NCI-H1436 treated with DMSO at 0.1 percent for 48 hours (cell line): ENCODE data around the gene TACC2.

ENCODE experiments used
- DNase-seq: peaks from one replicate; lab custom pipeline; 2025; lab: John Stamatoyannopoulos, UW

TACC2 gene

GRCh38 chr10:122165484-122166276 lies 176.7 kb downstream of the TACC2 start:
- DNase-seq = no peak

DNA sequence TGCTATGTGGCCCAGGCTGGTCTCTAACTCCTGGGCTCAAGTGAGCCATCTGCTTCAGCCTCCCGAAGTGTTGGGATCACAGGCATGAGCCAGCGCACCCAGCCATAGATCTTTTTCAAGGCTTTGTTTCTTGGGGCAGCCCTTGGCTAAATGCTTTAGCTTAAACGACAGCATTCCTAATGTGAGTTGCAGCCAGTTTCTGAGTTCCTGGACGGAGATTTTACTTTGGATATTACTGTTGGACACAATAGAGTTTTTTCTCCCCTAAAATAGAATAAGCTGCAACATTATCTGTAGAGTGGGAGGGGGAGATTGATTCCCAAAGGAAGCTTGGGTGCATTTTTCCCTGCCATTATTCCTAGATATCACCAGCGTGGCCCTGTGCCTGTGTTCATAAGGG lies 179.1 kb downstream of the TACC2 start:
- DNase-seq = no peak

- no peak for DNase-seq
These were observed 179.8 kb downstream of the TACC2 start for GRCh38 chr10:122168598-122169394.

DNA sequence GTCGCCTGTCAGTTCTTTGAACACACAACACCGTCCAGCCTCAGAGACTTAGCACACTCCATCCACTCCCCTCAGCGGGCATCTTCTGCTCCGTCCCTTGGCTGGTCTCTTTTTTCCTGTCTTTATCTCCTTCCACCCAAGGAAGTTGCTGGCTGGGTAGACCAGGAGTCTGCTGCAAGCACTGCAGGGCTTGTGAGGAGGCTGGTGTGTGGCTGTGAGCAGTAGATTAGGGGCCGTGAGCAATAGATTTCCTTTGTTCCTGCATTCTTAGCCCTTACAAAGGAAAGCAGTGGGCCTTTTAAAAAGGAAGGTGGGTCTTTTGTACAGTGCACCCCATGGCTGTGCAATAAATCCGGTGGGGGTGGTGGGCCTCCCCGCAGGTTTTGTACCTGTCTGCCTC lies 181.8 kb downstream of the TACC2 start:
- no peak for DNase-seq

DNA sequence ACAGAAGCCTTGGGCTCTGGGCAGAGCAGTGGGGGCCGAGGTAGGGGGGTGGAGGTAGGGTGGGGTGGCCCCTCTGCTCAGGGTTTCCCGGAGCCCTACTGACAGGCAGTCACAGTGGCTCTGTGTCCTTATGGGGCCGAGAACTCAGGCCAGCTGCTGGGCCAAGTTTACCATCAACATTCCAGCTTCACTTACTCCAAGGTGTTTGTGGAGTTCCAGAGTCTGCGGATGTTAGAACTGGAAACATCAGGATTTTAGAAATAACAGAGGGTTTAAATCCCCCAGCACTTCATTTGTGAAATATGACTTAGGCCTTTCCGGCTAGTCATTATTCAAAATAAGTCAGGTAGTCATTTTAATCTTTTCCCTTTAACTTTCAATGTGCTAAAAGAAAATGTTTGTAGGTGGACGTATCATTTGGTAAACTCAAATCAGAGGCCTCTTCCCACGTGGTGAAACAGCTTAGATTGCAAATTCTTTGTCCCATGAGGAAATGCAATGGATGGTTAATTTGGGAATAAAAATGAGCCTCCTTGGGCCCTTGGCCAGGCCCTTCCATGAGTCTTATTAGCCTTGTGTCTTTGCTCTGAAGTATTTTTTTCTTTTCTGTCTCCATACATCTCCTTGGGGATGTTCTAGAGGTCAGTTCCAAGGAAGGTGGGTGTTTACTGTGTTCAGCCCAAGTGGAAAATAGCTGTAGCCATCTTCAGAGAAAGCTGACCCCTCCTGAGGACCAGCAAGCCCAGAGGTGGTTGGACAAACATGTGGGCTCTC lies 182.5 kb downstream of the TACC2 start:
- no peak for DNase-seq

DNA sequence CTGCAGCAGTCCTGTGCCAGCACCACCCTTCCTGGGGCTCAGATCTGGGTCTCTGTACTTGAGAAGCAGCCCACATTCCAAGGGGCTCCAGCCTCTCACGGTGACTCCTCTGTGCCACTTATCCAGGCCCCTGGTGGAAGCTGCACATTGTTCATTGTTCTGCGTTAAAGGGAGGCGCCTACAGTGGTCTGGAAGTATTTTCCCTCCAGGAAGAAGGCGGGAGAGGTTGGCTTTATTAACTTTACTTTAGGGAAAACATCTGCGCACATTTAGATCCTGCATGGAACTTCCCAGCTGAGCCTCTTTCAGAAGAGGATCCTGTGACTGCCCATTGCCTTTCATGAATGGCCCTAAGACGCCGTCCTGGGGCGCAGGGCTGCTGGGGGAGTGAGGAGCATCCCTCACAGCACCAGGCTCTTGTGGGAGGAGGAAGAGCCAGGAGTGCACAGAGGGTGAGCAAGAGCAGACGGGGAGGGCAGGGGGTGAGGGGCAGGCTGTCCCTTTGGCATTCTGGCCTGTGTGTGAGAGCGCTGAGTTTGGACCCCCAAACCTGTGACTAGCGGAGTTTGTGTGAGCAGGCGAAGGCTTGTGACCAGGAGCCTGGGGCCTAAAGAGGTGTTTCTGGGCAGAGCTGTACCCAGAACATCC lies 183.5 kb downstream of the TACC2 start:
- DNase-seq = no peak

DNA sequence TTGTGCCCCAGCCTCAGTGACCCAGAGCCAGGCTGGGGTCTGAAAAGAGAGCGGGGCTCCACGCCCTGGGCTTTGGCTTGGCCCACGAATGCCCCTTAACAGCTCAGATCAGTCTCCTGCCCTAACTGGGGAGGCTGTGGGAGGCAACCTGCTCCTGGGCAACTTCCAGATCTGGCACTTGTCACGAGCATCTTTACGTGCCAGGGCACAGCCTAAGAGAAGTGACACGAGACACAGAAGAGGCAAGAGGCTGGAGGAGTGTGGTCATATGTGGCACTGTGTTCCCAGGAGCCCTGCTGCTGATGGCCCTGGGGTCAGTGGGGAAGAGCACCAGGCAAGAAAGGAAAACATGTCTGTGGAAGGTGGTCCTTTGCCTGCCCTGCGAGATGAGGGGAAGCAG lies 184.4 kb downstream of the TACC2 start:
- no peak for DNase-seq

GRCh38 chr10:122173766-122174435 lies 184.9 kb downstream of the TACC2 start:
- no peak for DNase-seq

- DNase-seq = no peak
These were observed 187.6 kb downstream of the TACC2 start for GRCh38 chr10:122176232-122177213.

DNA sequence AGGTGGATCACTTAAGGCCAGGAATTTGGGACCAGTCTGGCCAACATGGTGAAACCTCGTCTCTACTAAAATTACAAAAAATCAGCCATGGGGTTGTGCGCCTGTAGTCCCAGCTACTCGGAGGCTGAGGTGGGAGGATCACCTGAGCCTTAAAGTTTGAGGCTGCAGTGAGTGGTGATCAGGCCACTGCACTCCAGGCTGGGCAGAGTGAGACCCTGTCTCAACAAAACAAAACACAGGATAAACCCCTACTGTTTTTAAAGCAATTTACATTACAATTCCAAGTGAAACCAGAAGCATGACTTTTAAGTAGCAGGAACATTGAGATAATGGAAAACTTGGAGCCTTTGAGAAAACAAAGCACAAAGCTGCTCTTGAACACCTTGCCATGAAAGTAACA lies 189.7 kb downstream of the TACC2 start:
- no peak for DNase-seq

DNA sequence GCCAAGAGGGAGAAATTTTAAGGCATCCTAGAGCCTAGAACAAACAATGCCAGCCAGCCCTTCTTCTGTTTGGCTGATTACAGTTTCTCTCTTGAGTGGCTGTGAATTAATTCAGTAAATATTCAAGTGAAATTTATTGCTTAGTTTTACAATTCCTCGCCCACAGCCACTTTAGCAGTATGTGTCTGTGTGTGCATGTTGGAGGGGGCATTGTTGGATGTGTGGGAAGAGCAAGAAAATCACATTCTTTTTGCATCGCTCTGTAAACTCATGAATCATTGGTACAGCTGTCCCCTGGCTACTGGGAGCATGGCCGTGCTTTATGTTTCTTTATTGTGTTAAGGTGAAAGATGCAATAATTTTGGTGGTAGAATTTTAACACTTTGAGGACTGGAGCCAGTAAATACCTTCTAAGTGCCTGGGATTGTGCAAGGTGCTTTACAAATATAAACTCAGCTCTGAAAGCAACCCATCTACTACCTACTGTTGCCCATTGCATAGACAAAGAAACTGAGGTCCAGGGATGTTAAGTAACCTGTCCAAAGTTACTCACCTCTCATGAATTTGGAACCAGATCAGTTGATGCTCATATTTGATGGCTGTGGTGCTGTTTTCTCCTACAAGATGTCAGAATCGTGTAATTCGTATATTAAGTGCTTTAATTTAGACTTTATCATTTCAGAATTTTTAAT lies 192.2 kb downstream of the TACC2 start:
- DNase-seq = no peak

DNA sequence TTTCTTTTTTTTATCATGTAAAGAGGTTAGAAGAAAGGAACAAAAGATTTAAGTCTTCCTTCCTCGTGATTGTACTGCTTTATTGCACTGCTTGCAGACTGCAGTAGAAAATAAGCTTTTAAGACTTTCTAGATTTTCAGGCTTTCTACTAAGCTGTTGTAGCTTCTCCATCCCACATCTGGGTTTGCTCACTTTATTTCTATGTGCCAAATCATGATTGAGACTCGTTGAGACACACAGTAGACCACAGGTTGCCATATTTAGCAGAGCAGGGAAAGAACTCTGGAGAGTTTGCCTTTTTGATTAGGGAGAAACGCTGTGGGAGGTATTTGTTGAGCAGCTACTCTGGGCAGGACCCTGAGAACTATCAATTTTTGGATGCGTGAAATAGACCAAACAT lies 192.9 kb downstream of the TACC2 start:
- no peak for DNase-seq

DNA sequence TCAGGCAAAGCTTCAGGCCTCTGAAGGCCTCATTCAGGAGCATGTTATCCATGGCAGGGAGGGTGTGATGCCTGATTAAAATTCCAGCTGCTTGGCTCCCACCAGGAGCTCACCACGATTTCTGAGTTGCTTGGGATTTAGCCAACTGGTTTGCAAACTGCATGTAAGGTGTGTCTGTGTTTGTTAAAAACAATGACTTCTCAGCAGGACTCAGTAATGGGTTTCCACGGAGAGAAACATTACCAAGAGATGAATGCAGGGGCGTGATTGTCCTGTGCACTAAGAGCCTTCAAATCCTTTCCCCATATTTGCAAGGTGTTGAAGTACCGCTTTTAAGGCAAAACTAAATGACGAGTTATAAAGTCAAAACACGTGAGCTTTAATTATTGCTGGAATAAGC lies 193.3 kb downstream of the TACC2 start:
- no peak for DNase-seq

DNA sequence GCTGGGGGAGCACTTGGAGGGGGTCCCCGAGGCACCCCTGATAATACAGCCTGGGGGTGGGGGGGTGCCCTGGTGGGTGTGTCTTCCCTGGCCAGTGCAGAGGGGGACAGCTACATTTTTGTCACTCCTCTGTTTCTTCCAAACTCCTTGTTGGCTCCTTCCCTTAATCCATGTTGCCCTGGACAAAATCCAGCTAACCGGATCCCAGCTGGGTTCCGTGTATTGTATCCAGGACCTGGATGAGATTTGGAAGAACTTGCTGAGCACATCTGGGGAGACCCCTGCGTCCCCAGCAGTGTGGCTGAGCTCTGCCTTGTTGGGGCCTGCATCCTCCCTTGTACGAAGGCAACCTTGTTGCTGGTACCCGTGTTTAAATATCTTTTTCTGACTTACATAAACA lies 195.3 kb downstream of the TACC2 start:
- no peak for DNase-seq

- DNase-seq = no peak
These were observed 196.7 kb downstream of the TACC2 start for GRCh38 chr10:122185643-122186042.

- no peak for DNase-seq
These were observed 198.2 kb downstream of the TACC2 start for GRCh38 chr10:122186816-122187810.

DNA sequence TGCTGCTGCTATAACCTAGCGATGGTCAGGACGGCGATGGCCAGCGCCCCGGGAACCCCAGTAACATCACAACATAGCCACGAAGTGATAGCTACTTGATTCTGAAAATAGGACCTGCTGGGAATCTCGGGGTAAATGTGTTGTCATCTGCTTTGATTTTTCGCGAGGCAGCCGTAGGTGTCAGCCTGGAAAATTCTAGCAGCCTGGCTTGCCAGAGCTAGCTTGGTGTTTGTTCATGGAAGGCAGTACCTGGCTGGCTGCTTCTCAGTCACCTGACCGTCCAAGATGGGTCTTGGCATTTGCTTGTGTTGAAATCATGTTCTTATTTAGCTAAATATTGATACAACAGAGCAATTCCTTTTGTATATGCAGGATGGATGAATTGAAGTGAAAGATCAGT lies 199.7 kb downstream of the TACC2 start:
- no peak for DNase-seq

- DNase-seq = no peak
These were observed 200.2 kb downstream of the TACC2 start for GRCh38 chr10:122189185-122189584.
